GM12873 (cell line): Measurements from ENCODE around the gene C12orf42.

Experiments
- CTCF ChIP-seq: IDR thresholded peaks from 2 replicates; pipeline ENCODE4 v1.5.1; 2012; ENCODE audit warnings: low read depth, mild to moderate bottlenecking, moderate library complexity, low read length, control low read depth; ENCODE audit not compliant: insufficient read depth; ENCODE audit errors: missing control alignments

Gene C12orf42

GRCh38 chr12:103421402-103421801 is 74.4 kb downstream of the C12orf42 start:
- TF ChIP-seq CTCF, result no peak

- no peak for TF ChIP-seq CTCF
These were observed 80.1 kb downstream of the C12orf42 start for GRCh38 chr12:103415681-103416080.

- TF ChIP-seq CTCF, result no peak
These were observed 94.3 kb downstream of the C12orf42 start for GRCh38 chr12:103401421-103401820.

- TF ChIP-seq CTCF, result no peak
These were observed 95.8 kb downstream of the C12orf42 start for GRCh38 chr12:103399986-103400385.

GRCh38 chr12:103397536-103397935 is 98.2 kb downstream of the C12orf42 start:
- TF ChIP-seq CTCF, result no peak

GRCh38 chr12:103392722-103393121 is 103.0 kb downstream of the C12orf42 start:
- TF ChIP-seq CTCF, result no peak

GRCh38 chr12:103391103-103391502 is 104.7 kb downstream of the C12orf42 start:
- TF ChIP-seq CTCF, result no peak

GRCh38 chr12:103387385-103387784 is 108.4 kb downstream of the C12orf42 start:
- TF ChIP-seq CTCF, result no peak
